Measurements from ENCODE around the gene RPS28.
A peak's percentile ranks its signal among the peaks of the same experiment; 100 is the strongest.
"Not testable (repeated sequence)": the region's sequence is repeated elsewhere in the genome, so short reads cannot be mapped to it uniquely, and the experiment has no call there.

The RPS28 gene

DNA sequence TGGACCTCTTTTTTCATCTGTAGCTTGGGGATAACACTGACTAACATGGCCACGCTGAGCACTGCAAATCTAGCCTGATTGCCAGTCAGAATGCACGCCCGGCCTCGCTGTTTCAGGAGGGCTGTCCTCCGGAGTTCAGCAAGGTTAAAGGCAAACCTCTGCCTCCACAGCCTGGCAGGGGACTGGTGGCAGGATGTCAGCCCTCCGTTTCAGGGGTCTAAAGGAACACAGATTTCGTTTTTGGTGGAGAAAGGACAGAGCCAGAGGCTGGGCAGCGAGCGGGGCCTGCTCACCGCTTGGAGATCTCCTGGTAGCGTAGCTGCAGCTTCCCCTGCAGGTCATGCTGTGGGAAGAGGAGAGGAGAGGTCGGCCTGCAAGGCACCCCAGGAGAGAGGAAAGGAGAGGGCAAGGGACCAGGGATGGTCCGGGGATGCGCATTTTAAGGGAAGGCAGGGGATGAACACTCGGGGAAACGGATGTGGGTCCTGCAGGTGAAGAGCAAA, 681 bp upstream of the RPS28 start:
- no peak for DNase-seq (ENCODE audit: low read depth in 2 of 2)

DNA sequence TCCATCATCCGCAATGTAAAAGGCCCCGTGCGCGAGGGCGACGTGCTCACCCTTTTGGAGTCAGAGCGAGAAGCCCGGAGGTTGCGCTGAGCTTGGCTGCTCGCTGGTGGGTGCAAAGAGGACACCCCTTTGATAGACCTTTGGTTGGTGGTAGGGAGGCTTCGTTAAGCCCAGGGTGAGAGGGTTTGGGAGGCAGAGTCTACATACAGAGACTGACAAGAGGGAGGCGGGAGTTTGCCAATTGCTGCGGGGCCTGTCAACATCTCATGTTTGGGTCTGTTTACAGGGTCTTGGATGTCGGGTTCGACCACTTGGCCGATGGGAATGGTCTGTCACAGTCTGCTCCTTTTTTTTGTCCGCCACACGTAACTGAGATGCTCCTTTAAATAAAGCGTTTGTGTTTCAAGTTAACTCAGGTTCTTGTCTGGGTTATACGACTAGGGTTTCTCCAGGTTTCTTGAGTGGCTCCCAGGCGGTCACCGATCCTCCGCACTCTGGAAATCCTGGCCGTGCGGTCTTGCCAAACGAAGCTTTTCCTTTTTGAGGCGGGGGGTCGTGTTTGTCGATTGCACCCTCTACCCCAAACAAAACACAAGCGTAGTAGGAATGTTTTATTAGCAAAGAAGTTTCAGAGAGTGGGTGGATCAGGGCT, 816 bp downstream of the RPS28 start:
- DNase-seq (ENCODE audit: low read depth in 2 of 2), result no peak

DNA sequence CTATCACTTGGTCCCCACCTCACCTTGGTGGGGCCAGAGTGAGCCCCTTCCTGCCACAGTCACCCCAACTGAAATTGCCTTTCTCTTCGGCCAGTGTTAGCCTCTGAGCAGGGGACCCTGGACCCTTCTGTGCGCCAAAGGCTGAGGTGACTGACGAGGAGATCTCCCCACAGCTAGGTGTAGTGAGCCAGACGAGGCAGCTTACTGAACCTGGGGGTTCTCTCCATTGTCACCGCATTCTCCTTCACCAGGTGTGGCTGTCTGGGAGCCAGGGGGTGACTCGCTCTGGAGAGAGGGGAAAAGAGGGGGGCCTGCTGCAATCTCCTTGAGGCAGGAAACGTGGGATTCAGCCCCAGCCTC, 1.3 kb downstream of the RPS28 start:
- no peak for DNase-seq (ENCODE audit: low read depth in 2 of 2)

DNA sequence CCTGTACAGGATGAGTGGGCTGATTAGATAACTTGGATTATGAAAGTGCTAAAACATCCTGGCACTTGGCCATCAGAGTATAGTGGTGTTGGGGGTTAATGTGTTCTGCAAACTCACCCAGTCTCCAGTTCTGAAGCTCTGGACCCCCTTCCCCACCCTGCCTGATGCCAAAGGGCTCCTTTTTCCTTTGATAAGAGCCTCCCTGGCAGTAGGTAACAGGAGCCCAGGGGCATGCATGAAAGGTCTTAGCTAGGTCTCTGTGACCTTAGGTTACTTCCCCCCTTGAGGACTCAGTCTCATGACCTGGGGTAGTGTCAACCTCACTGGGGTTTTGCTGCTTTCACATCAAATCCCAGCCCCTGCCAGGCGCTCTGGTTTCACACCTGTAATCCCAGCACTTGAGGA, 2.5 kb downstream of the RPS28 start:
- DNase-seq (ENCODE audit: low read depth in 2 of 2), result no peak

DNA sequence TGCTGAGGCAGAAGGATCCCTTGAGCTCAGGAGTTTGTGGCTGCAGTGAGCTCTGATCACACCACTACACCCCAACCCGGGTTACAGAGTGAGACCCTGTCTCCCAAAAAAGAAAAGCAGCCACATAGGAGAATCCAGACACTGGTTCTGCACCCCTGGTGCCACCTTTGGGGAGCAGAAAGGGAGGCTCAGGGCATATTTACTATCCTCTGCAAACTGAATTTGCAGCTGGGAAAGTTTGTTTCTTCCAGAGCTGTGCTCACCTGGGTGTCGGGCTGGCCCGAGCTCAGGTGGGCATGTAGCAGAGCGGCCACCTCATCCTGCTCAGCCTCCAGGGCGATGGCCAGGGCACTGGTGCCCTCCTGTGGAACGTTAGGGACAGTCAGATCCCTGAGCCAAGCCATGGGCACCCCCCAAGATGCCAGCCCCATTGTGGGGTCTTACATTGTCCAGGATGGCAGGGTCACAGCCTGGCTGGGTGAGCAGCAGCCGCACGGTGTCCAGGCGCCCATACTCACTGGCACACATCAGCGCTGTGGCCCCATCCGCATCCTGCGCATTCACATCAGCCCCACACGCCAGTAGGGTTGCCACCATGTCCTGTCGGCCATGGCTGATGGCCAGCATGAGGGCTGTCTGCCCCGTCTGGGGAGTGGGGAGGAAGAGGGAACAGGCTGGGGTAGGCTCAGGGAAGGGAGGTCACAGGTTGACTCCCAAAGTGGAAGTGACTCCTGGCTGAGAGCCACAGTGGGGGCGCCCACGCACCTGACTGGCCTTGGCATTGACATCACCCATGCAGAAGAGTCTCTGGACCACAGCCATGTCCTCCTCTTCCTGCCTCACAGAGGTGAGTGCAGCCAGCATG, 3.1 kb downstream of the RPS28 start:
- DNase-seq (ENCODE audit: low read depth in 2 of 2), result peak in 1 of 2 donors; percentile 9

DNA sequence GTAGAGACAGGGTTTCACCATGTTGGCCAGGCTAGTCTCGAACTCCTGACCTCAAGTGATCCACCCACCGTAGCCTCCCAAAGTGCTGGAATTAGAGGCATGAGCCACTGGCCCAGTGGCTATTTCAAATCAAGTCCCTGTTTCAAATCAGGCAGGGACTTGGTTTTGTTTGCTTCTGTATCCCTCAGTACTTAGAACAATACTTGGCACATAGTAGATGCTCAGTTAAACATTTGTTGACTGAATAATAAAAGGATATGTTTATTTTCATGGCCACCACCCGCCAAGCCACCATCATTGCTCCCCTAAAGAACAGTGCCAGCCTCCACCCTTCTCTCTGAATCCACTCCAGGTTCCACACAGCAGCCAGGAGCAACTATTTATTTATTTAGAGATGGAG, 4.2 kb downstream of the RPS28 start:
- DNase-seq (ENCODE audit: low read depth in 2 of 2), result no peak

DNA sequence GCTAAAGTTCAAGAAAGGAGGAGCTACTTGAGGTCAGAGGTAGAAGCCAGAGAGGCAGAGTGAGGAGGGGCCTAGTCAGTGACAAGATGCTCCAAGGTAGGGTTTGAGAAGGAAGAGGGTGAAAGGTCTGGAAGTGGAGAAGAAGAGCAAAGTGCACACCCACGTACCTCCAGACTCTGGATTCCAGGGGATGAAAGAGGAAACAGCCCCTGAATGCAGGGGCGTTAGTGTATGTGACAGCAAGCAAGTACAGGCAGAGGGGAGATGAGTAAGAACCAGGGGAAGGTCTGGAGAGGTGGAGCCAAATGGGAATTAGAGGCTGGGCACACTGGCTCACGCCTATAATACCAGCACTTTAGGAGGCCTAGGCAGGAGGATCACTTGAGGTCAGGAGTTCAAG, 8.7 kb downstream of the RPS28 start:
- DNase-seq (ENCODE audit: low read depth in 2 of 2), result no peak

DNA sequence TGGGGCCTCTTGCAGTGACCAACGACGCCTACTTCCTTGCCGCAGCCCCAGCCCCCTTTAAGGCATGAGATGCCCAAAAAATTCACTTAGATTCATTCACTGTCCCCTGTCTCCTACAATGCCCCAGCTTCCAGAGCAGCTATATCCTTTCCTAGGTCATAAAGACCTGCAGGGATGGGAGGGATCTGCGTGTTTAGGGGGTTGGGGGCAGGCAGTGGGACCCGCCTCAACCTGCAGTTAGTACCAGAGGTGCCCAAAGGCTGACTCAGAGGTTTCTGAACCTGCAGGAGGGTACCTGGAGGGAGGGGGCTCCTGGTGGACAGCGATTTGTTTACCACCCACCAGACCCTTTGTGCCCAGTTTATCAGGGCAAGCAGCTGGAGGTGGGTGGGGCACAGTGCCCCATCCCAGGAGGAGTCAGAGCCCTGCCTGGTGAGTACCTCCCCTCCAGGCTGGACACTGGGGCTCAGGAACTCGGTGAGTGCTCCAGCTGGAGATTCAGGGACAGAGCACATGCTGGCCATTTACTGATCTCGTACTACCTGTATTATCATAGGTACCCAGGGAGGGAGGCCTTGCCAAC, 10.1 kb downstream of the RPS28 start:
- DNase-seq (ENCODE audit: low read depth in 2 of 2), result no peak

DNA sequence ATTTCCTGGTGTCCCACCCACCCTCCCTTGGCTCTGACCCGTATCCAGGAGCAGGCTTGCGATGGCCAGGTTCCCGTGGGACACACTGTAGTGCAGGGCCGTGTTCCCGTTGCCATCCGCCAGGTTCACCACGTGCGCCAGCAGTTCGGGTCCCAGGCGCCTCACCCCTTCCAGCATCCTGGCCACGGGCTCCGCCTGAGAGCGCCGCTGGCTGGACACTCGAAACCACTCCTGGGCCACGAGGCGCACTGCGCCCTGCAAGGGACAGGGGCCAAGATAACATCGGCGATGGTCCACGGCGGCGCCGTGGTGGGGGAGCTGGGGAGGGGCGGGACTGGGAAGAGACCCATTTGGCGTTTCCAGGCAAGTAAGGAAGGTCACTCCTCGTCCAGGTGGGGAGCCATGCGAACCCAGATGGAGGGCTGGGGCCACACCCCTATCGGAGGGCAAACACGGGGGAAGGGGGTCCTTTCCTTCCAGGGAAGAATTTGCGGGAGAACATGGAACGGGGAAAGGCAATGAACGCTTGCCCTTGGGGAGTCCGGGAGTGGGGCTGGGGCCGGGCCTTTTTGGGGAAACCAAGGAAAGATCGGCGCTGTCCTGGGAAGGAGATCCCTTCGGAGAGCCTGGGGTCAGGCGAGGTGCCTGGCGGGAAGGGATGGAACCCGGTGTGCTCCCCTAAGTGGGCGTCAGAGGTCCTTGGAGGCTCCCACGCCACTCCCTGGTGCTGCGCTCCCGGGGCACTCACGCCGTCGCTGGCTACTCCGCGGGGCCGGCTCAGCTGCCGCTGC, 11.9 kb downstream of the RPS28 start:
- DNase-seq (ENCODE audit: low read depth in 2 of 2), result no peak

DNA sequence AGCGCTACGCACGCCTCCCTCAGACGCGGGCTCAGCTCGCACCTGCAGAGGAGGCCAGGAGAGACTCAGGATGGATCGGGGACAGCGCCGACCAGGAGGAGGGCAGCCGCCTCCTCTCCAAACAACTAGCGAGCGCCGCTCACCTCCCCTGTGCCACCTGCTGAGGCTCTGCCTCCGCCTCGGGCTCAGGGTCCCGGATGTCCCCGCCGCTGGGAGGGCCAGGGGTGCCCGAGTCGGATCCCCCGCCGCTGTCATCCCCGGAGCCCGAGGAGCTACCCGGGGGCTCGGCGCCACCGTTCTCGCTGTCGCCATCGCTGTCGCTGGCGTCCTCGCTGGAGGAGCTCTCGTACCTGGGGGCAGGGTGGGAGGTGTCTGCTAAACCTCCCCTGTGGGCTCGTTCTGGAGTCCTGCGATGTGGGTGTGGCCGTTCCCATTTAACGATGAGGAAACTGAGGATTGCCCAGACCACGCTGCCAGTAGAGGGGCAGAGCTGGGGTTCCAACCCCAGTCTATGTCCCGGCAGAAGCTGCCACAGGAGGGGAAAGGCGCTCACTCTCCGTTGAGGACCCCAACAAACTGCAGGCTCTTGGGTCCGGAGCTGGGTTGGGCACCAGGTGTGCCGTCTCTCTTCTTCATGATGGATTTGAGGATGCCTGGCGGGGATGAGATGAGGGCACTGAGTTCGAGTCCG, 12.6 kb downstream of the RPS28 start:
- DNase-seq (ENCODE audit: low read depth in 2 of 2), result no peak

DNA sequence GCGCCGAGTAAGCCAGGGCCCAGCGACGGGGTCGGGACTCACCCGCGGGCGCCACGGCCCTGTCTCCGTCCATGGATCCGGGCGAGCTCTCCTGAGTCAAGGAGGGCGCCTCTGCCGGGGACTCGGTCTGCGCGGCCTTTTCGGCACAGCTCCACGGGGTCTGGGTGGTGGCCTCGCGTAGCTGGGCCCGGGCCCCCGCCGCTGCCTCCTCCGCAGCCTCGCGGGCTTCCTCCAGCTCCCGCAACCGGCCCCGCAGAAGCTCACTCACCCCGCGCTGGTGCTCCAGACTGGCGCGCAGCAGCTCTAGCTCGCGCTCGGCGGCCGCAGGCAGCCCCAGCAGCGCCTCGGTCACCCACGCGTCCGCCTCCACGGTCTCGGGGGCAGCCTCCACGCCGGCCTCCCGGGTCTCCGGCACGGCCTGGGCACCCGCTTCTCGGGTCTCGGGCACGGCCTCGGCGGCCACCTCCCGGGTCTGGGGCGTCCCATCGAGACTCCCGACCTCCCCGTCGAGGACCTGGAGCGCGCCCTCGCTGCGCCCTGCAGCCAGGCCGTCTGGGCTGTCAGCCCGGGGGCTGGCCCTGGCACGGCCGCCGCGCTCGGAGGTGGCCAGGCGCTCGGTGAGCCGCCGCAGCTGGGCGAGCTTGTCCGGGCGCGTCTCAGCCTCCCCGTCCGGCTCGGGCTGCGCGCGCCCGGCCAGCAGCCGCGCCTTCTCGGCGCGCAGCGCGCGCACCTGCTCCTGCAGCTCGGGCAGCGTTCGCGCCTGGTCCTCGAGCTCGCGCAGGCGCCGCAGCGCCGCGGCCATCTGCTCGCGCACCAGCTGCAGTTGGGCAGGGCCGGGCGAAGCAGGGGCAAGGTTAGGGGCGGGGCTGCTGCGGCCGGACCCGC, 13.4 kb downstream of the RPS28 start:
- DNase-seq (ENCODE audit: low read depth in 2 of 2), result no peak

DNA sequence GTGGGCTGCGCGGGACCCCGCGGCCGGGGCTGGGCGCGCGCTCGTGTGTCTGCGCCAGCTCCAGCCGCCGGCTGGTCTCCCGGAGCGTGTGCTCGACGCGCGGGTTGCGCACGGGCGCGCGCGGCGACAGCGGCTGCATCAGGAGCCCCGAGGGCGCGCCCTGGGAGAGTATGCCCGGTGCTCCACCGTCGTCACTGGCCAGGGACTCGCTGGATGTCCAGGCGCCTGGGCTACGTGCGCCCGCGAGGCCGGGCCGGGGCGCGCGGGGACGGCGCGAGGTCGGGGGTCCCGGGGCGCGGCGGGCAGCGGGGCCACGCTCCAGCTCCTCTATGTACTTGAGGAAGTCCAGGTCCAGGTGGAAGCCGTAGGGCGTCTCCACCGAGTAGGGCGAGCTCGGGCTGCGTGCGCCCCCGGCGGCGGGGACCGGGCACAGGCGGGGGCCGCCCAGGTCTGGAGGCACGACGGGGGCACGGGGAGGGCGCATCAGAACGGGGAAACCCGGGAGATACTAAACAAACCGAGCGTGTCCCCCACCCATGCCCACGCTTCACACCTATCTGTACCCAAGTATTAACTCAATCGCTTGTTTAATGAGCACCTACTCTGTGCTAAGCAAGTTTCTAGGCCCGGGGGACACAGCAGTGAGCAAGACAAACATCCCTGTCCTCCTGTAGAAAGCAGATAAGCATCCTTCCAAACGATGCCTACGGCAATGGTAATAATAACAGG, 14.2 kb downstream of the RPS28 start:
- DNase-seq (ENCODE audit: low read depth in 2 of 2), result no peak

DNA sequence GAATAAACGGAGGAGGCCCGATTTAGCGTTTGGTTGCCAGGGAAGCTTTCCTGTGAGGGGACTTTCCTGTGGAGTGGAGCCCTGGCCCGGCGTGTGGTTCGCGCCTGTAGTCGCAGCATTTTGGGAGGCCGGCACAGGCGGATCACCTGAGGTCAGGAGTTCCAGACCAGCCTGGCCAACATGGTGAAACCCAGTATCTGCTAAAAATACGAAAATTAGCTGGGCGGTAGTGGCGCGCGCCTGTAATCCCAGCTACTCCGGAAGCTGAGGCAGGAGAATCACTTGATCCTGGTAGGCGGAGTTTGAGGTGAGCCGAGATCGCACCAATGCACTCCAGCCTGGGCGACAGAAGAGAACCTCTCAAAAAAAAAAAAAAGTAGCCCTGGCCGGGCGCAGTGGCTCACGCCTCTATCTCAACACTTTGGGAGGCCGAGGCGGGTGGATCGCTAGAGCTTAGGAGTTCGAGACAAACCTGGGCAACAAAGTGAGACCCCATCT, 14.8 kb downstream of the RPS28 start:
- DNase-seq (ENCODE audit: low read depth in 2 of 2), result no peak

DNA sequence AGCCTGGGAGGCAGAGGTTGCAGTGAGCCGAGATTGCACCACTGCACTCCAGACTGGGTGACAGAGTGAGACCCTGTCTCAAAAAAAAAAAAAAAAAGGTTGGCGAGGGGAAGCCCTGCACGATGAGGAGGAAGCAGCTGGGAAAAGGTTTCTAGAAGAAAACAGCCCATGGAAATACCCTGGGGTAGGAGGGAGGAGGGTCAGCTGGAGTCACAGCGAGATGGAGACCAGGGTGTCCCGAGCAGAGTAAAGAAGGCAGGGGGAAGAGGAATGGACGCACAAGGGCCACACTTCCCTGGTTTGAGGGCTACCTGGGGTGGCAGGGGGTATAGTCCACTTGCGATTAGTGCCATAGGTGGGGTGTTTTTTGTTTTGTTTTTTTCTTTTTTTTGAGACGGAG, 15.4 kb downstream of the RPS28 start:
- no peak for DNase-seq (ENCODE audit: low read depth in 2 of 2)

DNA sequence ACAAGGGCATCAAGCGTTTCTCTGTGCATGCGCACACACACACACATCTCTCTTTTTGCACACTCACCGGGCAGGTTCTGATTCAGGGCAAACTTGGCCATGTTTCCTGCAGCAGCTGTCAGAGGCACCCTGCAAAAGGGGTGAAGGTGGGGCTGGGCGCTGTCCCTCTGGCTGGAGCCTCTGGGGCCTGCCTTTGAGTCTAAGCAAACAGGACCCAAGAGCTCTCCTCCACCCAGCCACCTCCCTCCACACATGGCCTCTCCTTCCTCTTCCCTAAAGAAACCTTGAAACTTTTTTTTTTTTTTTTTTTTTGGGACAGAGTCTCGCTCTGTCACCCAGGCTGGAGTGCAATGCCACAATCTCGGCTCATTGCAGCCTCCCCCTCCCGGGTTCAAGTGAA, 16.4 kb downstream of the RPS28 start:
- no peak for DNase-seq (ENCODE audit: low read depth in 2 of 2)

DNA sequence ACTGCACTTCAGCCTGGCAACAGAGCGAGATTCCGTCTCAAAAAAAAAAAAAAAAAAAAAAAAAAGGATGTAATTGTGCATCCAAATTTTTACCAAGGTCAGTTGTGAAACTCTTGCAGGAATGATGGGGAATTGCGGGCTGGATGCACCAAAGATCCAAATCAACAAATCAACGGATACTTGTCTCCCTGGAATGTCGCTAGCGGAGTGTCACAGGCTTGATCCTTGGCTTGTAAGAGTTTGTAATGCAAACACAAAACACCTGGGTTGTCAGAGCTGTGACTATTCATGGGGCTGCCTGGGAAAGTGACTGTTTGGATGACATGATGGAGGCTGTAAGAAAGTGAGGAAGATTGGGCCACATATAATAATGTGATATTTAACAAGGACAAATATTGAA, 17.5 kb downstream of the RPS28 start:
- no peak for DNase-seq (ENCODE audit: low read depth in 2 of 2)

DNA sequence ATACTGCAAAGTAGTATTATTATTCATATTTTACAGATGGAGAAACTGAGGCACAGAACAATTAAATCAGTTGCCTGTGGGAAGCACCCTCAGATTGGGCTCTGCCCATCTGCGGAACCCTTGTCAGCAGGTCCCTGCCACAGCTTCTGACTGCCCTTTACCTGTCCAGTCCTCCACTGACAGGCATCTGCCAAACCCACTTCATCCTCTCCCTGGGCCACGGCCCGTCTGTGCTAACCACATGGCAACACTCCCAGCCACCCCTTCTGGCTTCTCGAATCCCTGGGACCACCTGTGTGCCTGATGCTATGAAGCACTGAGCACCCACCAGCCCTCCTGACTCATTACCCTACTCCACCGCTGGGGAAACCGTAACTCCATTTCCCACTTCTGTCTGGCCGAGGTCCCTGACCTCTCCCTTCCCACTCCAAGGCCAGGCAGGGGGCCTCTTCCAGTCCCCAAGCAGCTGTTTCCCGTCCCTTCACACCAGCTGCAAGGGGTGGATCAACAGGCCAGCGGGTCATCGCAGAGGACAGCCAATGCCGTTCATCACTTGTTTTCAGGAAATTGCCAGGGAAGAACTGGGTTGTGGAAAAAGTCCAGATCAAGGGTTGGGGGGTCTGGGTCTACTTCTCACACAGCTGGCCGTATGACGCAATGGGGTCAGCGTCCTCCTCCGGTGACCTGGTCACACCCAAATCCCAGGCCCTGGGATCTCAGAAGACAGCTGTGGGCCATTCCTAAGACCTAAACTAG, 19.2 kb downstream of the RPS28 start:
- DNase-seq (ENCODE audit: low read depth in 2 of 2), result no peak

DNA sequence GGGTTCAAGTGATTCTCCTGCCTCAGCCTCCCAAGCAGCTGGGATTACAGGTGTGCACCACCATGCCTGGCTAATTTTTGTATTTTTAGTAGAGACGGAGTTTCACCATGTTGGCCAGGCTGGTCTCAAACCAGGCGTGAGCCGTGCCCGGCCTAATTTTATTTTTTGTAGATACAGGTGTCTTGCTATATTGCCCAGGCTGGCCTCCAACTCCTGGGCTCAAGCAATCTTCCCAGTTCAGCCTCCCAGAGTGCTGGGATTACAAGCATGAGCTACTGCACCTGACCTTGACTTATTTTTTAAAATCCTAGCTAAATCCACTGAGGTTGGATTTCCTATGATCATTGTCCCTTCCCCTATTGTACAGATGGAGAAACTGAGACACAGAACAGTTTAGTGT, 20.2 kb downstream of the RPS28 start:
- DNase-seq (ENCODE audit: low read depth in 2 of 2), result not testable (repeated sequence)

DNA sequence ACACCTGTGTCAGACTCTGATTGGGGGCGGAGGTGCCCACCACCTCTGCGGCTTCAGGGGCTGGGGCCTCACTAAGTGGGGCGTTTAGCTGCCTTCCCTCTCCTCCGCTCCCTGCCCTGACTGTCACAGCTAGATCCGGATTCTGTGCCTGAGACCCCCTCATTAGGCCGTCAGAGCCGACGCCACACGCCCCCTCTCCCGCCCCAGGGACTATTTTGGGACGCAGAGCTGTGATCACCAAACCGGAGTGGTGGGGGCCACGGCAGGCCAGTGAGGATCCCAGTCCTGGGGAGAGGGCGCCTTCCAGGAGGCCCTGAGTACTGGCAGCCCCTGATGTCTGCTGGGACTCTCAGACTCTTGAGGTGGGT, 21.0 kb downstream of the RPS28 start:
- DNase-seq (ENCODE audit: low read depth in 2 of 2), result no peak

Data from stimulated activated CD4-positive, alpha-beta T cell treated with anti-CD3 and anti-CD28 coated beads, Interleukin-4, amount 100 ng/mL, for 48 hours (primary cell).